LNCaP clone FGC (cell line): ENCODE data around the gene THAP4.

Source experiments
- DNase-seq: peaks from one replicate; pipeline ENCODE4 v3.0.0-alpha.2; 2011; ENCODE audit warnings: low read depth
- H3K4me3 ChIP-seq: 2 replicates; pipeline ENCODE4 v1.5.1; 2011; ENCODE audit warnings: mild to moderate bottlenecking, low read depth, low read length, control low read depth
- CTCF ChIP-seq: IDR thresholded peaks from 2 replicates; pipeline ENCODE4 v1.5.1; 2012; ENCODE audit warnings: mild to moderate bottlenecking; ENCODE audit not compliant: control insufficient read depth, insufficient read depth; ENCODE audit errors: extremely low read depth

The THAP4 gene

GRCh38 chr2:241550616-241551580 is 86.1 kb downstream of the THAP4 start:
- no peak for TF ChIP-seq CTCF
- DNase-seq = no peak
- H3K4me3 ChIP-seq = no peak overlapping the region

GRCh38 chr2:241548451-241548835 is 88.5 kb downstream of the THAP4 start:
- no peak overlapping the region for H3K4me3 ChIP-seq
- DNase-seq = no peak
- no peak for TF ChIP-seq CTCF

GRCh38 chr2:241547781-241548450 is 89.0 kb downstream of the THAP4 start:
- no peak overlapping the region for H3K4me3 ChIP-seq
- no peak for TF ChIP-seq CTCF
- DNase-seq = no peak

GRCh38 chr2:241546771-241547498 is 90.0 kb downstream of the THAP4 start:
- DNase-seq = no peak
- no peak for TF ChIP-seq CTCF
- H3K4me3 ChIP-seq = no peak overlapping the region

GRCh38 chr2:241545523-241546473 is 91.2 kb downstream of the THAP4 start:
- H3K4me3 ChIP-seq = no peak overlapping the region
- TF ChIP-seq CTCF = no peak
- DNase-seq = no peak

- DNase-seq = no peak
- TF ChIP-seq CTCF = no peak
These were observed 91.9 kb downstream of the THAP4 start for GRCh38 chr2:241545106-241545505.

More at GRCh38 chr2:241545106-241545505, 91.9 kb downstream of the THAP4 start:
- H3K4me3 ChIP-seq = no peak overlapping the region
